C4-2B (cell line): ENCODE results near the gene PALLD.

Source experiments
- H3K27ac ChIP-seq: fragments of 450-650 bp; 2 replicates; pipeline ENCODE4 v1.5.1; 2017
- CTCF ChIP-seq: fragments of 450-650 bp; conservative IDR thresholded peaks from 2 replicates; pipeline ENCODE4 v1.5.1; 2017; ENCODE audit warnings: mild to moderate bottlenecking
- ZFX ChIP-seq: fragments of 450-650 bp; IDR thresholded peaks from 2 replicates; pipeline ENCODE4 v1.6.1; 2017

The PALLD gene

GRCh38 chr4:168853770-168854169 is 356.9 kb downstream of the PALLD start:
- TF ChIP-seq CTCF (no peak), ZFX (no peak)
- H3K27ac ChIP-seq, result no peak overlapping the region

GRCh38 chr4:168854350-168854921 is 357.6 kb downstream of the PALLD start:
- TF ChIP-seq CTCF (no peak), ZFX (no peak)
- no peak overlapping the region for H3K27ac ChIP-seq

GRCh38 chr4:168856312-168856711 is 359.5 kb downstream of the PALLD start:
- no peak for TF ChIP-seq CTCF
- no peak for TF ChIP-seq ZFX
- H3K27ac ChIP-seq, result no peak overlapping the region

GRCh38 chr4:168857009-168857408 is 360.2 kb downstream of the PALLD start:
- TF ChIP-seq CTCF, result no peak
- TF ChIP-seq ZFX, result no peak
- H3K27ac ChIP-seq, result no peak overlapping the region

GRCh38 chr4:168857546-168858314 is 360.9 kb downstream of the PALLD start:
- TF ChIP-seq ZFX (no peak), CTCF (no peak)
- H3K27ac ChIP-seq, result no peak overlapping the region

GRCh38 chr4:168859100-168859499 is 362.2 kb downstream of the PALLD start:
- TF ChIP-seq CTCF (no peak), ZFX (no peak)
- no peak overlapping the region for H3K27ac ChIP-seq

GRCh38 chr4:168859888-168860694 is 363.2 kb downstream of the PALLD start:
- no peak overlapping the region for H3K27ac ChIP-seq
- TF ChIP-seq ZFX (no peak), CTCF (no peak)
